Mesenchymal stem cell (in vitro differentiated cells and primary cell): ENCODE data around the gene COL3A1.

ENCODE experiments used
- DNase-seq: peaks from one replicate; pipeline ENCODE4 v3.0.0-alpha.2; 2013
- H2AFZ ChIP-seq: one replicate; pipeline ENCODE4 v1.6.1; 2013; ENCODE audit warnings: low read depth, mild to moderate bottlenecking, control low read depth, inconsistent platforms, low read length, moderate library complexity
- H2AK5ac ChIP-seq: 2 replicates; pipeline ENCODE4 v1.6.1; 2013; ENCODE audit warnings: low read length, moderate library complexity, mild to moderate bottlenecking, inconsistent platforms; ENCODE audit not compliant: severe bottlenecking
- H2BK120ac ChIP-seq: one replicate; pipeline ENCODE4 v1.6.1; 2013; ENCODE audit warnings: low read depth, mild to moderate bottlenecking, inconsistent platforms, low read length, moderate library complexity
- H2BK12ac ChIP-seq, 2 experiments: one replicate each; pipeline ENCODE4 v1.6.1; 2013; ENCODE audit warnings: inconsistent platforms in 2 of 2, low read length in 2 of 2, mild to moderate bottlenecking in 2 of 2, moderate library complexity in 2 of 2, control low read depth in 1 of 2
- H2BK15ac ChIP-seq: one replicate; pipeline ENCODE4 v1.6.1; 2013; ENCODE audit warnings: mild to moderate bottlenecking, low read depth, inconsistent platforms; ENCODE audit not compliant: poor library complexity, severe bottlenecking
- H2BK5ac ChIP-seq: 2 replicates; pipeline ENCODE4 v1.6.1; 2013; ENCODE audit warnings: low read depth, mild to moderate bottlenecking, low read length, control low read depth, inconsistent platforms; ENCODE audit not compliant: poor library complexity, severe bottlenecking
- H3K14ac ChIP-seq, 2 experiments: one replicate each; pipeline ENCODE4 v1.6.1; 2013; ENCODE audit warnings: inconsistent platforms in 2 of 2, low read length in 2 of 2, control low read depth in 1 of 2, mild to moderate bottlenecking in 1 of 2, moderate library complexity in 1 of 2
- H3K18ac ChIP-seq, 2 experiments: one replicate each; pipeline ENCODE4 v1.6.1; 2013; ENCODE audit warnings: inconsistent platforms in 2 of 2, low read length in 2 of 2, control low read depth in 1 of 2, low read depth in 1 of 2, mild to moderate bottlenecking in 1 of 2
- H3K23ac ChIP-seq, 2 experiments: one replicate each; pipeline ENCODE4 v1.6.1; 2013; ENCODE audit warnings: inconsistent platforms in 2 of 2, low read length in 2 of 2, mild to moderate bottlenecking in 2 of 2, moderate library complexity in 2 of 2, control low read depth in 1 of 2
- H3K27ac ChIP-seq: 2 replicates; pipeline ENCODE4 v1.5.1; 2013; ENCODE audit warnings: mild to moderate bottlenecking, moderate library complexity, low read length, control low read depth, inconsistent platforms; ENCODE audit not compliant: poor library complexity, severe bottlenecking
- H3K27me3 ChIP-seq, 2 experiments: 2 replicates each; pipeline versions ENCODE4 v1.6.1 to v1.7.0; 2013; ENCODE audit warnings: low read length in 2 of 2, mild to moderate bottlenecking in 2 of 2, moderate library complexity in 2 of 2, control low read depth in 1 of 2, inconsistent platforms in 1 of 2; ENCODE audit not compliant: control insufficient read depth in 1 of 2, insufficient read depth in 1 of 2
- H3K36me3 ChIP-seq, 2 experiments: 2 replicates each; pipeline versions ENCODE4 v1.6.1 to v1.7.0; 2013; ENCODE audit warnings: low read length in 2 of 2, control low read depth in 1 of 2, inconsistent platforms in 1 of 2, low read depth in 1 of 2, mild to moderate bottlenecking in 1 of 2; ENCODE audit not compliant: insufficient read depth in 2 of 2, control insufficient read depth in 1 of 2
- H3K4ac ChIP-seq, 2 experiments: one replicate each; pipeline ENCODE4 v1.6.1; 2013; ENCODE audit warnings: inconsistent platforms in 2 of 2, low read length in 2 of 2, mild to moderate bottlenecking in 2 of 2, moderate library complexity in 2 of 2, control low read depth in 1 of 2, low read depth in 1 of 2
- H3K4me1 ChIP-seq: 2 replicates; pipeline ENCODE4 v1.6.1; 2013; ENCODE audit warnings: low read depth, low read length, control low read depth; ENCODE audit not compliant: control insufficient read depth, insufficient read depth
- H3K4me2 ChIP-seq: 2 replicates; pipeline ENCODE4 v1.6.1; 2013; ENCODE audit warnings: low read length, mild to moderate bottlenecking, inconsistent platforms; ENCODE audit not compliant: poor library complexity, severe bottlenecking
- H3K4me3 ChIP-seq, 2 experiments: 2 replicates each; pipeline versions ENCODE4 v1.5.1 to v1.7.0; 2013; ENCODE audit warnings: low read length in 2 of 2, mild to moderate bottlenecking in 2 of 2, control low read depth in 1 of 2, low read depth in 1 of 2; ENCODE audit not compliant: insufficient read depth in 1 of 2
- H3K79me1 ChIP-seq: replicated peaks from 2 replicates; pipeline ENCODE4 v1.6.1; 2013; ENCODE audit warnings: mild to moderate bottlenecking, control low read depth, low read length, inconsistent platforms; ENCODE audit not compliant: poor library complexity, severe bottlenecking
- H3K9ac ChIP-seq: 2 replicates; pipeline ENCODE4 v1.7.0; 2013; ENCODE audit warnings: mild to moderate bottlenecking, low read length, moderate library complexity
- H3K9me3 ChIP-seq: 2 replicates; pipeline ENCODE4 v1.7.0; 2013; ENCODE audit warnings: mild to moderate bottlenecking, low read length; ENCODE audit not compliant: control insufficient read depth
- H4K8ac ChIP-seq: one replicate; pipeline ENCODE4 v1.6.1; 2013; ENCODE audit warnings: inconsistent platforms, mild to moderate bottlenecking, low read length, moderate library complexity
- H4K91ac ChIP-seq: one replicate; pipeline ENCODE4 v1.6.1; 2013; ENCODE audit warnings: mild to moderate bottlenecking, low read length, inconsistent platforms
- WGBS: methylation state at CpG from one replicate; pipeline ENCODE4 v1.1.7; 2013; ENCODE audit warnings: mixed read lengths; 5-methylcytosine and 5-hydroxymethylcytosine counted together

Gene COL3A1

DNA sequence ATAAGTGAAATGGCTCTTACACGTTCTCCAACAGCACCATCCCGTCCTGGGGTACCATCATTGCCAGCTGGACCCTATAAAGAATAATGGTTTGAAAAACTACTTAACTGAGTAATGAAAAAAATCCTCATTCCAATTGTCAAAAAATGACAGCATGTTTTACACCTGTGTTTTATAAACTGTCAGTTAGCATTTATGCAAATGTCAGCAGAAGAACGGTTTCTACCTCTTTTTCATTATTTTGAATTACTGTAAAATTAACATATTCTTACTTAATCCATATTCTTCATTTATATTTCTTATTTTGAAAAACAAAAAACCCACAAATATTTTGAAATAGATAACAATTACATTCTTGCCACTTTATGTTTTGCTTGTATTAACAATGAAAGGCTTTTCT lies 74.0 kb downstream of the COL3A1 start:
- Histone ChIP-seq H2BK5ac (no peak overlapping the region), H3K9ac (no peak overlapping the region)
- no CpG with 5 or more reads among the region's 3 CpGs for WGBS

DNA sequence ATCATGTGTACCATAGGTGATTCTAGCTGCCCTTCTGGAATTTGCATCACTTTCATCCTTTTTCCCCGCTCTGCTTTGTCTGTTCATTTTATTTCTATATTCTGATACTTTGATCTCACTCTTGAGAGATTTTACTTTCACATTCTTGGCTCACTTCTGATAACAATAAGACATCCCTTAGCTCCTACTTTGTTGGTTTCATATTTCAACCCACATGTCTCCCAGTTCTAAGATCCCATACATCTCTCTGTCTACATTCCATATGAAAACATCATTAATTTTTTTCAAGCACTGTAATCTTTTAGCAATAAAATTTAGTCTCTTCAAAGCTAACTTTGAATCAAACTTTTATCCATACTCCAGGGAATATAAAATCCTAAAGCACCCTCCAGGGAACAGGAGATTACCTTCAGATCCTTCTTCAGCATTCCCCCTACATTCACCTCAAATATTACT lies 75.6 kb downstream of the COL3A1 start:
- Histone ChIP-seq H2BK5ac (no peak overlapping the region), H3K9me3 (no peaks in the 10 kb centered on the region), H2AK5ac (no peak overlapping the region), H3K18ac (peak overlapping the region in 1 of 2 experiments; percentile 57), H2BK120ac (no peak overlapping the region), H3K4me1 (no peaks in the 10 kb centered on the region), H3K4me2 (no peak overlapping the region), H3K4me3 (no peak overlapping the region), H3K4ac (no peak overlapping the region), H2AFZ (no peak overlapping the region), H3K9ac (no peak overlapping the region), H3K14ac (no peak overlapping the region), H2BK12ac (no peak overlapping the region), H3K79me1 (peaks cover 10% of the 10 kb centered on the region), H4K91ac (no peak overlapping the region), H3K27ac (no peak overlapping the region), H3K36me3 (peaks cover 14 to 93% of the 10 kb centered on the region in 2 experiments), H3K23ac (no peak overlapping the region), H4K8ac (no peak overlapping the region), H2BK15ac (no peak overlapping the region), H3K27me3 (no peaks in the 10 kb centered on the region)
- no peak for DNase-seq
- 100% methylated on average over 1 of the region's 1 CpG for WGBS

More for the DNA sequence above, 74.0 kb downstream of the COL3A1 start:
- Histone ChIP-seq H4K91ac (no peak overlapping the region), H3K4me3 (no peak overlapping the region), H3K14ac (no peak overlapping the region), H2AFZ (no peak overlapping the region), H3K4me2 (no peak overlapping the region), H3K79me1 (peaks cover 10% of the 10 kb centered on the region), H2BK120ac (no peak overlapping the region), H3K18ac (no peak overlapping the region), H3K9me3 (no peaks in the 10 kb centered on the region), H3K27ac (no peak overlapping the region), H2AK5ac (no peak overlapping the region), H4K8ac (no peak overlapping the region), H3K4ac (no peak overlapping the region), H2BK12ac (no peak overlapping the region), H3K23ac (no peak overlapping the region), H2BK15ac (no peak overlapping the region), H3K4me1 (no peaks in the 10 kb centered on the region), H3K36me3 (peaks cover 11 to 89% of the 10 kb centered on the region in 2 experiments), H3K27me3 (no peaks in the 10 kb centered on the region)
- DNase-seq, result no peak

DNA sequence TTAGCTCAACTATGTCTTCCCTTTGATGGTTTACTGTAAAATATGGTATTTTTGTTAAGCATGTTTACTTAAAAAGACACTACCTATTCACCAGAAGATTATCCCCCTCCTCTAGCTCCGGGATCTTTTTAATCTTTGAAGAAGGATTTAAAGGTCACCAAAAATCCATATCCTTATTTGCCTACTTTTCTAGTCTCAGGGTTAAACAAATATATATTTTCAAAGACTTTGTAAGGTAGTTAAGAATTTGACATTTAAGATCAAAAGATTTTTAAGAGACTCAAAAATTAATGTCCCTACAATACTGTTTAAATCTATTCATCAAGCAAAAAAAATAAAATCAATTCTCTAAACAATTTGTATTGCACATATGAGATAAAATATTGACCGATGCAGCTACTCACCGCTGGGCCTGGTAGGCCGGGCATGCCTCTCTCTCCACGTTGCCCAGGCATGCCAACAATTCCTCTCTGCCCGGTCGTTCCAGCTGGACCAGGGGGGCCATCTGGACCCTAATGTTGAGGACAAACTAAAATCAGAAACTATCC lies 76.1 kb downstream of the COL3A1 start:
- WGBS, result 96% methylated on average over 6 of the region's 7 CpGs
- Histone ChIP-seq H3K4me1 (no peaks in the 10 kb centered on the region), H3K27ac (no peak overlapping the region), H3K4me2 (no peak overlapping the region), H2AK5ac (no peak overlapping the region), H3K36me3 (peaks cover 17 to 94% of the 10 kb centered on the region in 2 experiments), H3K4me3 (no peak overlapping the region), H3K9me3 (no peaks in the 10 kb centered on the region), H3K4ac (no peak overlapping the region), H3K27me3 (no peaks in the 10 kb centered on the region), H2AFZ (no peak overlapping the region), H4K8ac (peak overlapping the region; percentile 49), H3K23ac (no peak overlapping the region), H4K91ac (no peak overlapping the region), H2BK15ac (no peak overlapping the region), H3K79me1 (peaks cover 13% of the 10 kb centered on the region), H2BK12ac (no peak overlapping the region), H3K9ac (no peak overlapping the region), H3K18ac (no peak overlapping the region), H2BK120ac (no peak overlapping the region), H3K14ac (no peak overlapping the region), H2BK5ac (no peak overlapping the region)
- DNase-seq, result no peak

DNA sequence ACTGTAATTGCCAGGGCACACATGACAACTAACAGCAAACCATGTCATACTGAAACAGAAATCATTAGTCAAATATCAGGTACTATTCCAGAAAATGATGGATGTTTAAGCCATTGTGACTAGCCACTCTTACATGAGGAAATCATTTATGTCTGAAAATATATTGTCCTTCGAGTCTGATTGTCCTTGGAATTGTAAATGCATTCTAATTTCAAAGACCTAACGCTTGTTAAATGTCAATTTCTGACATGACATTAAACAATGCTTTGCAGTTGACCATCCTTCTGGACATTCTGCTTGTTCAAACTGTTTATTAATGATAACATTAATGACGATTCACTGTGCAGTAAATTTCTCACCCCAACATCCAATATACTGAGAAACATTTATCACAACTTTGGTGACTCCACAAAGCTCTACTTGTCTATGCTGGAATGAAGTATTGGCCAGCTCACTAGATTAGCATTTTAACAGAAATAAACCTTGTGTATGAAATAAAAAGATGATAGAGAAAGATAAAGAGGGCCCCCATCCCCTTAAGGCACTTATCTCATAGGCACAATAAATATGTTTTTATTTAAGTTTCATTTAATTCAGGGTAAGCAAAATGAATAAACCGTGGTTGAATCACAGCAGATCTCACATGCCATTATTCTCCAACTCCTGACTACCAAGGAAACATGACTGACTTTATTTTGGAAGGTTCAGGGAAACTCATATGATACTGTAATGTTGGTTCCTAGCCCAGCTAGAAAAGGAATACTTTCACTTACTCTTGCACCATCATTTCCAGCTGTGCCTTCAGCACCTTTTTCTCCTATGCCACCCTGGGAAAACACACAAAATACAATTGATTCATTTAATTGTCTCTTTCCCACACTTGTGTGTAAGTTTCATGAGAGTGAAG lies 82.3 kb downstream of the COL3A1 start:
- Histone ChIP-seq H3K9ac (peak overlapping the region; percentile 3), H2BK120ac (no peak overlapping the region), H2BK15ac (no peak overlapping the region), H2BK5ac (no peak overlapping the region), H4K91ac (no peak overlapping the region), H3K27me3 (no peaks in the 10 kb centered on the region), H2AFZ (no peak overlapping the region), H3K36me3 (peaks cover 8 to 97% of the 10 kb centered on the region in 2 experiments), H3K14ac (no peak overlapping the region), H4K8ac (no peak overlapping the region), H3K4me1 (no peaks in the 10 kb centered on the region), H3K18ac (no peak overlapping the region), H3K27ac (no peak overlapping the region), H2BK12ac (no peak overlapping the region), H3K9me3 (no peaks in the 10 kb centered on the region), H2AK5ac (no peak overlapping the region), H3K4ac (no peak overlapping the region), H3K79me1 (peaks cover 6% of the 10 kb centered on the region), H3K4me2 (no peak overlapping the region), H3K4me3 (no peak overlapping the region), H3K23ac (no peak overlapping the region)
- no peak for DNase-seq
- WGBS, result 96% methylated on average over 3 of the region's 4 CpGs
